Sigmoid colon (tissue), 4 donors: ENCODE data around the gene DIRAS3.

ENCODE experiments used
- EP300 ChIP-seq, 4 donors: sonication (generic); formaldehyde crosslinking; IDR thresholded peaks; one replicate each; pipeline ENCODE4 v1.6.1; 2017; ENCODE audit warnings: antibody characterized with exemption in 4 of 4
- POLR2A ChIP-seq, 2 donors: fragments of 450-650 bp; IDR thresholded peaks; one replicate each; pipeline ENCODE4 v1.6.1; 2016; ENCODE audit warnings: antibody characterized with exemption in 2 of 2, mild to moderate bottlenecking in 2 of 2, moderate library complexity in 2 of 2
- POLR2AphosphoS5 ChIP-seq, 4 donors: sonication (generic); formaldehyde crosslinking; IDR thresholded peaks; one replicate each; pipeline ENCODE4 v1.6.1; 2017; ENCODE audit warnings: antibody characterized with exemption in 4 of 4
- TF ChIP-seq, protein P1 (sequence below), 4 experiments: fragments of 450-650 bp in 3 of 4; fragments of 200-600 bp in 1 of 4; IDR thresholded peaks; one replicate each; pipeline ENCODE4 v1.5.1; 2016 to 2019; ENCODE audit warnings: antibody characterized with exemption in 4 of 4, mild to moderate bottlenecking in 3 of 4, moderate library complexity in 2 of 4

DNA sequence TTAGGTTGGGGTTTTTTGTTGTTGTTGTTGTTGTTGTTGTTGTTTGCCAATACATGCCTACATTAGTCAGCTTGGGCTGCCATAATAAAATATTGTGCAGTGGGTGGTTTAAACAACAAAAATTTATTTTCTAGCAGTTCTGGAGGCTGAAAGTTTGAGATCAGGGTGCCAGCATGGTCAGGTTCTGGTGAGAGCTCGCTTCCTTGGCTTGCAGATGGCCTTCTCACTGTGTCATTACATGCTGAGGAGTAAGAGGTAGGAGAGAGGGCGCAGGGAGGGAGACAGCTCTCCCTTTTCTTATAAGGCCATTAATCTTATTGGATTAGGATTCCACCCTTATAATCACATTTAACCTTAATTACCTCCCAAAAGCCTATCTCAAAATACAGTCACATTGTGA lies 52.7 kb downstream of the DIRAS3 start:
- TF ChIP-seq, protein P1, sequence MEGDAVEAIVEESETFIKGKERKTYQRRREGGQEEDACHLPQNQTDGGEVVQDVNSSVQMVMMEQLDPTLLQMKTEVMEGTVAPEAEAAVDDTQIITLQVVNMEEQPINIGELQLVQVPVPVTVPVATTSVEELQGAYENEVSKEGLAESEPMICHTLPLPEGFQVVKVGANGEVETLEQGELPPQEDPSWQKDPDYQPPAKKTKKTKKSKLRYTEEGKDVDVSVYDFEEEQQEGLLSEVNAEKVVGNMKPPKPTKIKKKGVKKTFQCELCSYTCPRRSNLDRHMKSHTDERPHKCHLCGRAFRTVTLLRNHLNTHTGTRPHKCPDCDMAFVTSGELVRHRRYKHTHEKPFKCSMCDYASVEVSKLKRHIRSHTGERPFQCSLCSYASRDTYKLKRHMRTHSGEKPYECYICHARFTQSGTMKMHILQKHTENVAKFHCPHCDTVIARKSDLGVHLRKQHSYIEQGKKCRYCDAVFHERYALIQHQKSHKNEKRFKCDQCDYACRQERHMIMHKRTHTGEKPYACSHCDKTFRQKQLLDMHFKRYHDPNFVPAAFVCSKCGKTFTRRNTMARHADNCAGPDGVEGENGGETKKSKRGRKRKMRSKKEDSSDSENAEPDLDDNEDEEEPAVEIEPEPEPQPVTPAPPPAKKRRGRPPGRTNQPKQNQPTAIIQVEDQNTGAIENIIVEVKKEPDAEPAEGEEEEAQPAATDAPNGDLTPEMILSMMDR (IDR thresholded peaks at IDR 0.05) = no peak
- TF ChIP-seq POLR2AphosphoS5 (IDR thresholded peaks at IDR 0.05) (no peak), EP300 (IDR thresholded peaks at IDR 0.05) (no peak), POLR2A (IDR thresholded peaks at IDR 0.05) (no peak)
